Dendritic cell treated with granulocyte-macrophage colony-stimulating factor and Interleukin-4, amounts not matched to agents 40 ng/mL and 50 ng/mL, for 4 days (primary cell): Measurements from ENCODE around the gene TACO1.

Source experiments
- H3K27ac Mint-ChIP-seq: one replicate; pipeline ENCODE4 v1.8.0; 2022; ENCODE audit warnings: mild to moderate bottlenecking, mixed read lengths
- H3K27me3 Mint-ChIP-seq: one replicate; pipeline ENCODE4 v1.8.0; 2022; ENCODE audit warnings: mild to moderate bottlenecking, mixed read lengths
- H3K36me3 Mint-ChIP-seq: one replicate; pipeline ENCODE4 v1.8.0; 2022; ENCODE audit warnings: low read depth, mixed read lengths
- H3K4me1 Mint-ChIP-seq: one replicate; pipeline ENCODE4 v1.8.0; 2022; ENCODE audit warnings: low read depth, mixed read lengths
- H3K4me3 Mint-ChIP-seq: one replicate; pipeline ENCODE4 v1.8.0; 2022; ENCODE audit warnings: mild to moderate bottlenecking, moderate library complexity, mixed read lengths
- H3K9me3 Mint-ChIP-seq: one replicate; pipeline ENCODE4 v1.8.0; 2022; ENCODE audit warnings: mixed read lengths
- intact Hi-C: fragments of 100-400 bp; cut with micrococcal nuclease; formaldehyde crosslinking; loops from one replicate; pipeline ENCODE4 v1.15.0; 2022

Gene TACO1

GRCh38 chr17:63635290-63635689 lies 34.6 kb downstream of the TACO1 start:
- intact Hi-C loops, result no loop called here
- peaks cover 83% of the 10 kb centered on the region for H3K4me1 Mint-ChIP-seq
- H3K27me3 Mint-ChIP-seq, result no peaks in the 10 kb centered on the region
- no peak overlapping the region for H3K4me3 Mint-ChIP-seq
- no peaks in the 10 kb centered on the region for H3K9me3 Mint-ChIP-seq
- peaks cover 65% of the 10 kb centered on the region for H3K36me3 Mint-ChIP-seq
- H3K27ac Mint-ChIP-seq, result peak overlapping the region; percentile 67

- Mint-ChIP-seq H3K27me3 (no peaks in the 10 kb centered on the region), H3K4me1 (peaks cover 83% of the 10 kb centered on the region), H3K36me3 (peaks cover 65% of the 10 kb centered on the region), H3K4me3 (no peak overlapping the region), H3K27ac (peak overlapping the region; percentile 67), H3K9me3 (no peaks in the 10 kb centered on the region)
- intact Hi-C loops, result no loop called here
Observed at GRCh38 chr17:63635787-63636186, 35.1 kb downstream of the TACO1 start.

GRCh38 chr17:63639125-63639524 lies 38.4 kb downstream of the TACO1 start:
- Mint-ChIP-seq H3K27me3 (no peaks in the 10 kb centered on the region), H3K4me1 (peaks cover 72% of the 10 kb centered on the region)
- intact Hi-C loops, result no loop called here

GRCh38 chr17:63640038-63640437 lies 39.3 kb downstream of the TACO1 start:
- H3K4me3 Mint-ChIP-seq, result no peak overlapping the region
- peak overlapping the region; percentile 45 for H3K27ac Mint-ChIP-seq
- H3K27me3 Mint-ChIP-seq, result no peaks in the 10 kb centered on the region
- H3K4me1 Mint-ChIP-seq, result peaks cover 70% of the 10 kb centered on the region
- H3K36me3 Mint-ChIP-seq, result peaks cover 52% of the 10 kb centered on the region
- intact Hi-C loops, result no loop called here
- H3K9me3 Mint-ChIP-seq, result no peaks in the 10 kb centered on the region

More at GRCh38 chr17:63639125-63639524, 38.4 kb downstream of the TACO1 start:
- no peaks in the 10 kb centered on the region for H3K9me3 Mint-ChIP-seq
- peaks cover 46% of the 10 kb centered on the region for H3K36me3 Mint-ChIP-seq
- no peak overlapping the region for H3K4me3 Mint-ChIP-seq
- peak overlapping the region; percentile 70 for H3K27ac Mint-ChIP-seq

GRCh38 chr17:63641692-63642448 lies 41.2 kb downstream of the TACO1 start:
- H3K9me3 Mint-ChIP-seq, result no peaks in the 10 kb centered on the region
- no peak overlapping the region for H3K4me3 Mint-ChIP-seq
- no peaks in the 10 kb centered on the region for H3K27me3 Mint-ChIP-seq
- peak overlapping the region; percentile 77 for H3K27ac Mint-ChIP-seq
- peaks cover 57% of the 10 kb centered on the region for H3K36me3 Mint-ChIP-seq
- intact Hi-C loops, result no loop called here
- peaks cover 70% of the 10 kb centered on the region for H3K4me1 Mint-ChIP-seq

- peak overlapping the region; percentile 82 for H3K27ac Mint-ChIP-seq
- intact Hi-C loops, result no loop called here
Observed at GRCh38 chr17:63644846-63645245, 44.2 kb downstream of the TACO1 start.

GRCh38 chr17:63645775-63646487 lies 45.2 kb downstream of the TACO1 start:
- H3K27me3 Mint-ChIP-seq, result no peaks in the 10 kb centered on the region
- peak overlapping the region; percentile 82 for H3K27ac Mint-ChIP-seq
- H3K9me3 Mint-ChIP-seq, result no peaks in the 10 kb centered on the region
- H3K4me3 Mint-ChIP-seq, result no peak overlapping the region
- intact Hi-C loops, result no loop called here
- peaks cover 77% of the 10 kb centered on the region for H3K4me1 Mint-ChIP-seq
- peaks cover 48% of the 10 kb centered on the region for H3K36me3 Mint-ChIP-seq

More at GRCh38 chr17:63644846-63645245, 44.2 kb downstream of the TACO1 start:
- H3K4me1 Mint-ChIP-seq, result peaks cover 79% of the 10 kb centered on the region
- H3K9me3 Mint-ChIP-seq, result no peaks in the 10 kb centered on the region
- H3K4me3 Mint-ChIP-seq, result peak overlapping the region; percentile 0
- H3K36me3 Mint-ChIP-seq, result peaks cover 45% of the 10 kb centered on the region
- H3K27me3 Mint-ChIP-seq, result no peaks in the 10 kb centered on the region

- H3K27me3 Mint-ChIP-seq, result no peaks in the 10 kb centered on the region
- H3K4me3 Mint-ChIP-seq, result no peak overlapping the region
- H3K4me1 Mint-ChIP-seq, result peaks cover 75% of the 10 kb centered on the region
- peak overlapping the region; percentile 82 for H3K27ac Mint-ChIP-seq
- H3K9me3 Mint-ChIP-seq, result no peaks in the 10 kb centered on the region
- peaks cover 53% of the 10 kb centered on the region for H3K36me3 Mint-ChIP-seq
- intact Hi-C loops, result no loop called here
Observed at GRCh38 chr17:63646488-63646806, 45.8 kb downstream of the TACO1 start.

GRCh38 chr17:63647065-63647725 lies 46.5 kb downstream of the TACO1 start:
- H3K9me3 Mint-ChIP-seq, result no peaks in the 10 kb centered on the region
- peaks cover 60% of the 10 kb centered on the region for H3K36me3 Mint-ChIP-seq
- peak overlapping the region; percentile 82 for H3K27ac Mint-ChIP-seq
- H3K4me1 Mint-ChIP-seq, result peaks cover 71% of the 10 kb centered on the region
- no peak overlapping the region for H3K4me3 Mint-ChIP-seq
- intact Hi-C loops, result no loop called here
- no peaks in the 10 kb centered on the region for H3K27me3 Mint-ChIP-seq

GRCh38 chr17:63647936-63648335 lies 47.2 kb downstream of the TACO1 start:
- H3K27me3 Mint-ChIP-seq, result no peaks in the 10 kb centered on the region
- H3K9me3 Mint-ChIP-seq, result no peaks in the 10 kb centered on the region
- intact Hi-C loops, result loop anchor here (2.0 kb wide), 1 partner anchor 23 kb away; no protein-coding TSS in a partner anchor
- no peak overlapping the region for H3K4me3 Mint-ChIP-seq
- peak overlapping the region; percentile 34 for H3K27ac Mint-ChIP-seq
- peaks cover 77% of the 10 kb centered on the region for H3K4me1 Mint-ChIP-seq
- H3K36me3 Mint-ChIP-seq, result peaks cover 68% of the 10 kb centered on the region

GRCh38 chr17:63649813-63650212 lies 49.1 kb downstream of the TACO1 start:
- Mint-ChIP-seq H3K4me3 (no peak overlapping the region), H3K27ac (no peak overlapping the region), H3K9me3 (no peaks in the 10 kb centered on the region), H3K27me3 (no peaks in the 10 kb centered on the region), H3K36me3 (peaks cover 82% of the 10 kb centered on the region), H3K4me1 (peaks cover 78% of the 10 kb centered on the region)
- intact Hi-C loops, result loop anchor here (2.0 kb wide), 1 partner anchor 25 kb away; no protein-coding TSS in a partner anchor

- Mint-ChIP-seq H3K9me3 (no peaks in the 10 kb centered on the region), H3K27ac (no peak overlapping the region), H3K4me3 (no peak overlapping the region), H3K4me1 (peaks cover 65% of the 10 kb centered on the region), H3K36me3 (peaks cover 82% of the 10 kb centered on the region), H3K27me3 (no peaks in the 10 kb centered on the region)
- intact Hi-C loops, result no loop called here
Observed at GRCh38 chr17:63652106-63652505, 51.4 kb downstream of the TACO1 start.

GRCh38 chr17:63653050-63653449 lies 52.4 kb downstream of the TACO1 start:
- Mint-ChIP-seq H3K36me3 (peaks cover 86% of the 10 kb centered on the region), H3K27ac (no peak overlapping the region)
- intact Hi-C loops, result no loop called here

GRCh38 chr17:63657786-63658185 lies 57.1 kb downstream of the TACO1 start:
- Mint-ChIP-seq H3K9me3 (no peaks in the 10 kb centered on the region), H3K36me3 (peaks cover 99% of the 10 kb centered on the region), H3K27ac (no peak overlapping the region), H3K27me3 (no peaks in the 10 kb centered on the region), H3K4me1 (peaks cover 39% of the 10 kb centered on the region), H3K4me3 (no peak overlapping the region)
- intact Hi-C loops, result no loop called here

More at GRCh38 chr17:63653050-63653449, 52.4 kb downstream of the TACO1 start:
- peaks cover 59% of the 10 kb centered on the region for H3K4me1 Mint-ChIP-seq
- H3K9me3 Mint-ChIP-seq, result no peaks in the 10 kb centered on the region
- H3K27me3 Mint-ChIP-seq, result no peaks in the 10 kb centered on the region
- no peak overlapping the region for H3K4me3 Mint-ChIP-seq
